Kidney tubule cell (primary cell): ENCODE data around the gene SLC9A1.

ENCODE experiments used
- DNase-seq: peaks from one replicate; pipeline ENCODE4 v3.0.0-alpha.2; 2018; ENCODE audit warnings: low spot score

The SLC9A1 gene

GRCh38 chr1:27070390-27071048 is 84.4 kb downstream of the SLC9A1 start:
- DNase-seq: peak; percentile 3

DNA sequence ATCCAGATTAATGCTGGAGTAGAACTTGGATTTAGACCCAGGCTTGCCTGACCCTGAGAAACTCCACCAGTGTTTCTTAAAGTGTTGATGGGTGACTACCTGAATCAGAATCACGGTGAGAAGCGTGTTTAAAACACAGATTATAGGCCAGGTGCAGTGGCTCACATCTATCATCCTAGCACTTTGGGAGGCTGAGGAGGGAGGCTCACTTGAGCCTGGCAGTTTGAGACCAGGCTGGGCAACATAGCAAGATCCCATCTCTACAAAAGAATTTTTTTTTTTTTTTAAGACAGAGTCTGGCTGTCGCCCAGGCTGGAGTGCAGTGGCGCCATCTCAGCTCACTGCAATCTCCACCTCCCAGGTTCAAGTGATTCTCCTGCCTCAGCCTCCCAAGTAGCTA is 86.0 kb downstream of the SLC9A1 start:
- no peak for DNase-seq

- DNase-seq: no peak
Observed at GRCh38 chr1:27065999-27066630, 88.8 kb downstream of the SLC9A1 start.

DNA sequence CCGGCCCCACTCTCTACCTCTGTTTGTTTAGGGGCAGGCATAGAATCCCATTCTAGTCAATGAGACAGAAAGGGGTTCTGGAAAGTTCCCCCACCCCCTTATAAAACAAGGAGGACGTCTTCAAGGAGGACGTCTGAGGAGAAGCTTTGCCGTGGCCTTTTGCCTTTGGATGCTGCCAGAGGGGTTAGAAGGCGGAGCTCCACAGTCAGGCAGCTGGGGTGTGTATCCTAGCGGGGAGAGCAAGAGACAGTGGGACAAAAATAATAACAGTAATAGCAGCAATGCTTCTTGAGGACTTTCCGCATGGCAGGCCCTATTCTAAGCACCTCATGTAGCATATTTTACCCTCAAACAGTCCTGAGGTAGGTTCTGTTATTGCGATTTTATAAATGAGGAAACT is 94.0 kb downstream of the SLC9A1 start:
- DNase-seq: no peak

DNA sequence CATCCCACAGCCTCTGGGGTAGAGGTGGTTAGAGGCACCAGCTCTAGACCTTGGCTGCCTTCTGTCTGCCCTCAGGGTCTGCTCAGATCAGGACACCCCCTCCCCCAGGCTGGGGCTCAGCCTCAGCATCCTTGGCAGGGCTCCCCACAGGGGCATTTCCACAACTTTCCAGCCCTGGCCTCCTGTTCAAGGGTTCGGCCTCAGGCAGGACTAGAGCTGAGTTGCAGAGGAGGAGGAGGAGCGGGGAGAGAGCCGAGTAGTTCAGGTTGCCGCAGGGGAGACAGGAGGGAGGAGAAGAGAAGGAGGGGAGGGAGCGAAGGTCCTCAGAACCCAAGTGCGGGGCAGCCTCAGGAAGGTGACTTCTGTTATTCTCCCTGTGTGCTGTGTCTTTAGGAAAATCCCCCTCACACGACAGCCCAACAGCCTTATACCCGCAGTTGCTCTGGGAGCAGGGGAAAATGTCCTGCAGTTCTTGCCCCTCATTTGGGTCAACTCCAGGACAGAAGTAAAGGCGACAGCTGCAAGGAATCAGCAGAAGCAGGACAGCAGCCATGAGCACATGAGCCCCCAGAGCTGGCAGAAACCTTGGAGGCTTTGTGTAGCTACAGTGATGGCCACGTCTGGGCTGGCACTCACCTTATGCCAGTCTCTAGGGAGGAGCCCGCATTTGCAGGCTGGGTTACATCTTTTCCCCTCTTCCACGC is 95.8 kb downstream of the SLC9A1 start:
- no peak for DNase-seq

DNA sequence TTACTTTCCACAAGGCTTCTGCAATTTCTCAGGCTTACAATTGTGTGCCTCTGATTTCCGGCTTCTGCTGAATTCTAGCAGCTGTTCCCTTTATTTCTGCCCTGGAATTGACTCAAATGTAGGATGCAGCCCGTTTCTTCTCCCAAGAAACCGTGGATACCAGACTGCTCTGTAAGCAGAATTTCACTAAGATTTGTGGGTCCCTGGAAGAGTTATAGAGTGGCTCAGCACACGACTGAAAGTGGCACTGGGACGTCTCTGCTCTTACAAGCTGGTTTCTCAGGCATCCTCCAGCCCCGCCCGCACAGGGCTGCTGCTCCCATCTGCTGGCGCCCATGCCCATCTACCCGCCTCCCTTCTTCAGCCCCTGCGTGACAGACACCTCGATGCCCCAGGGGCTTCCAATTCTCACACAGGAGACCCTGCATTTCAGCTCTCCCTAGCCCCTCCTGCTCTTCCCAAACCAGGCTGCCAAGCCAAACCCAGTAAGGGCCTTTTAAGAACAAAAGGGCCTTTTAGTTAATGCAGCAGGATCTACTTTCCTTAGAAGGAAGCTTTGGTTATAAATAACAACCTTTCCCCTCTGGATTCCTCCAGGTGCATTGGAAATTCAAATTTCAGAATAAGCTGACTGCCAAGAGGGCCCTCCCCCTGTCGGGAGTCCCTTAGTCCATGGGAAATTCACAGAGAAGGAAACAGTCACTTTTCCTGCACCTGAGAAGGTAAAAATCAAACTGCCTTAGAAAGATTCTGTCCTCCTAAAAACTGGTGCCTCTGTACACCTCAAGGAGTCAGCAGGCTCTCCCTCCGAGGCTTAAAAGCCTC is 96.9 kb downstream of the SLC9A1 start:
- DNase-seq: no peak

- no peak for DNase-seq
Observed at GRCh38 chr1:27057389-27057788, 97.5 kb downstream of the SLC9A1 start.

DNA sequence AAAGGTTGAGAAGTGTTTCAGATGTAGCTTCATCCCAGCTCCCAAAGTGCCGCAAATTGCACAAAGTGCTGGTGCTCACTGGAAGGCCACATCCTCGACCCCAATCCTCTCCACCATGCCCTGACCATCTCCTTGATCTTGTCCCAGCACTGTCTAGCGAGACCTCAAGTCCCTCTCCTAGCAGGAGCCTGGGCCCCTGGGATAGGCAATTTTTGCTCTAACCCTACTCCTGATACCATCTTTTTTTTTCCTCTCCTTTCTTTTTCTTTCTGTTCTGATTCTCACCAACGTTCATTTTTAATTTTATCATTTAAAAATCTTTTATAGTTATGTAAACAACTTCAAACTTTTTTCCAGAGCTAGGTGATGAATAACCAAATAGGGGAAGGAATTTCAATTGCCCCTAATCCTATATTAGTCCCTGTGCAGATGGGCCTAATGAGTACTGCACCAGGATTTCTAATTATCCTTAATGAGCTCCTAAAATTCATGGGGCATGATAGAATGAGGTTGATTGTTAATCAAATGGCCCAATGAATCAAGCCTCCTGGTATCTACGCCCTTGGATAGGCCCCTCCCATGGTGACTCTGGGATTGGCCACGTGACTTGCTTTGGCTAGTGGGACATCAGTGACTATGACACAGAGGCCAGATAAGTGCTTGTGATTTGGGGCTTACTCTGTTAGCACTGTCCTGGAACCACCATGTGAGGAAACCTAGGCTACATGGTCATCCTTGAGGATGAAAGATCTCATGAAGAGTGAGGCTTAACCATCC is 100.8 kb downstream of the SLC9A1 start:
- DNase-seq: no peak

DNA sequence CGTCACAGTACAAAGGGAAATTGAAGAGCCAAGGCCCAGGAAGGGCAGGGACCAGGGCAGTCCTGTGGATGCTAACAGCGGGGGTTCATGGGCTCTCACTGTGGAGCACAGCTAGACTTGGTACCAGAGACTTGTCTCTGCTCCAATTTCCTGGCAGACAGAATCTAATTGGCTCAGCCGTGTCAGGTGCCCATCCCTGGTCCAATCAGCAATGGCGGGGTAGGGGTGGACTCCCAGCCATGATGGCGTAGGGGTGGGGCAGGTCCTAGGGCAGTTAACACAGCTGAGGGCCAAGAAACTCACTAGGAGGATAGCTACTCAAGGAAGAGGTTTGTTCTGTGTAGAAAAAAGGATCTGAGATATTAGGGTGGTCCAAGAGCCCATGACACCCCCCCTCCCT is 102.4 kb downstream of the SLC9A1 start:
- DNase-seq: no peak

DNA sequence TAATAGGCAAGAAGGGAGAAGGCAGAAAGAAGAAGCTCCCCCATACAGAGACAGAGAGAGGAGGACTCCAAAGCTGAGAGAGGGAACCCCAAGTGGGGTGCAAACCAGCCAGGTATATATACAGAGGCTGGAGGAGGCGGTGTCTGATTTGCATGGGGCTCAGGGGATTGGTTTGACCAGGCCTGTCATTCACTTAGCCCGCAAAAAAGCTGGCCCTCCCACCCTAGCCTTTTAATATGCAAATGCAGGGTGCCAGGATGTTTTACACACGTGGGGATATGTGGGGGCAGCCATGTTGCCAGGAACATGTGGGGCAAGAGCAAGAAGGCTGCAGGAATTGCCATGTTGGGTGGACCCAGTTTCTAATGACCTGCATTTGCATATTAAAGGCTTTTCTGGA is 105.3 kb downstream of the SLC9A1 start:
- DNase-seq: no peak

GRCh38 chr1:27049100-27049499 is 105.8 kb downstream of the SLC9A1 start:
- no peak for DNase-seq
